GM10266 (cell line): Measurements from ENCODE around the gene GPR18.
A peak's percentile ranks its signal among the peaks of the same experiment; 100 is the strongest.
"Not testable (repeated sequence)": the region's sequence is repeated elsewhere in the genome, so short reads cannot be mapped to it uniquely, and the experiment has no call there.

Experiments used
- DNase-seq: peaks from one replicate; pipeline ENCODE4 v3.0.0; 2012; ENCODE audit errors: extremely low spot score
- TF ChIP-seq, protein P1 (sequence below): IDR thresholded peaks from 2 replicates; pipeline ENCODE4 v1.5.1; 2012; ENCODE audit warnings: mild to moderate bottlenecking, low read depth; ENCODE audit not compliant: control insufficient read depth, insufficient read depth; ENCODE audit errors: missing control alignments

The GPR18 gene

GRCh38 chr13:99215184-99215830 is 42.9 kb downstream of the GPR18 start:
- no peak for DNase-seq
- TF ChIP-seq, protein P1, sequence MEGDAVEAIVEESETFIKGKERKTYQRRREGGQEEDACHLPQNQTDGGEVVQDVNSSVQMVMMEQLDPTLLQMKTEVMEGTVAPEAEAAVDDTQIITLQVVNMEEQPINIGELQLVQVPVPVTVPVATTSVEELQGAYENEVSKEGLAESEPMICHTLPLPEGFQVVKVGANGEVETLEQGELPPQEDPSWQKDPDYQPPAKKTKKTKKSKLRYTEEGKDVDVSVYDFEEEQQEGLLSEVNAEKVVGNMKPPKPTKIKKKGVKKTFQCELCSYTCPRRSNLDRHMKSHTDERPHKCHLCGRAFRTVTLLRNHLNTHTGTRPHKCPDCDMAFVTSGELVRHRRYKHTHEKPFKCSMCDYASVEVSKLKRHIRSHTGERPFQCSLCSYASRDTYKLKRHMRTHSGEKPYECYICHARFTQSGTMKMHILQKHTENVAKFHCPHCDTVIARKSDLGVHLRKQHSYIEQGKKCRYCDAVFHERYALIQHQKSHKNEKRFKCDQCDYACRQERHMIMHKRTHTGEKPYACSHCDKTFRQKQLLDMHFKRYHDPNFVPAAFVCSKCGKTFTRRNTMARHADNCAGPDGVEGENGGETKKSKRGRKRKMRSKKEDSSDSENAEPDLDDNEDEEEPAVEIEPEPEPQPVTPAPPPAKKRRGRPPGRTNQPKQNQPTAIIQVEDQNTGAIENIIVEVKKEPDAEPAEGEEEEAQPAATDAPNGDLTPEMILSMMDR, result no peak

DNA sequence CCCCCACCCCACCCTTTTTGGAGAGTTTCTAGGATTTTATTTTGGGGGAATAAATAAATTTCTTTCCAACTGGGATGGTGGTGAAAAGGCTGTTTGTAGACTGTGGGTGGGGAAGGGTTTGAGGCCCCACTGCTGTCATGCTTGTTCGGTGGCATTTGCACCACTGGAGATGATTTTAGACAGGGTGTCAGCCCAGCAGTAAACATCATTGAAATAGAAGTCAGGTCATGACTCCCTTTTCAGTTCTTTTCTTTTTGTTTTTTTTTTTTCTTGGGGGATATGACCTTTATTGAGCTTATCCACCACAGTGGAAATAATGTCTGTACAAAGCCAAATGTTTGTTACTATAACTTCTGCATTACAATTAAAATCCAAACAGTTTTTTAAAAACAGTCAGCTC is 43.4 kb downstream of the GPR18 start:
- no peak for DNase-seq

DNA sequence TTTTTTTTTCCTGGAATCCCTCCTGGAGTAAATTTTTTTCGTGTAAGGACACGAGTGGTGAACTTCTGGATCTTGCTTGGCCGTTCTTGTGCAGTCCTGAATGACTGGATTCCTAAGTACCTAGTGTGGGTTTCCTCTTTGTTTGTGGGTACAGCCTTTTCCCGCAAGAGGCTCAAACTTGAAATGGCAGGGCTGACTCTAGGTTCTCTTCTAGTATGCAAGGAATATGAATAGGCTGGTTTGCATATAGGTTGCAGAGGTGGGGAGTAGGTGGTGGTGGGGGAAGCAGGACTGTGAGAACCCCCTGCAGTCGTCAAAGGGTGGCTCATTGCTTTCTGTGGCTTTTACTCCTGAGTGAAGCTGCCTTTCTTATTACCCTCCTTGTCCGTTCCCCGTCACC is 43.9 kb downstream of the GPR18 start:
- TF ChIP-seq, protein P1, result no peak
- DNase-seq, result peak; percentile 64

More for the DNA sequence above, 43.4 kb downstream of the GPR18 start:
- TF ChIP-seq, protein P1, result no peak

- TF ChIP-seq, protein P1, result no peak
- DNase-seq, result no peak
Observed at GRCh38 chr13:99211421-99212035, 46.7 kb downstream of the GPR18 start.

GRCh38 chr13:99210627-99211026 is 47.6 kb downstream of the GPR18 start:
- not testable (repeated sequence) for DNase-seq

GRCh38 chr13:99208845-99209527 is 49.2 kb downstream of the GPR18 start:
- TF ChIP-seq, protein P1, result no peak
- DNase-seq, result no peak

- TF ChIP-seq, protein P1, result no peak
- DNase-seq, result no peak
Observed at GRCh38 chr13:99208185-99208584, 50.0 kb downstream of the GPR18 start.
